ENCODE results near the gene ASB16.

Gene ASB16

GRCh38 chr17:44210342-44211192 lies 40.1 kb downstream of the ASB16 start:
- peak; percentile 27 for DNase-seq

GRCh38 chr17:44211281-44212265 lies 41.1 kb downstream of the ASB16 start:
- DNase-seq: no peak

GRCh38 chr17:44212507-44213402 lies 42.3 kb downstream of the ASB16 start:
- no peak for DNase-seq

GRCh38 chr17:44213403-44214229 lies 43.1 kb downstream of the ASB16 start:
- DNase-seq: no peak

- no peak for DNase-seq
Measured at GRCh38 chr17:44214230-44214494, 43.7 kb downstream of the ASB16 start.

GRCh38 chr17:44214896-44215295 lies 44.4 kb downstream of the ASB16 start:
- DNase-seq: no peak

- DNase-seq: no peak
Measured at GRCh38 chr17:44216173-44216572, 45.7 kb downstream of the ASB16 start.

GRCh38 chr17:44216694-44217093 lies 46.2 kb downstream of the ASB16 start:
- DNase-seq: no peak

GRCh38 chr17:44217738-44218343 lies 47.3 kb downstream of the ASB16 start:
- DNase-seq: no peak

- peak; percentile 76 for DNase-seq
Measured at GRCh38 chr17:44218344-44219107, 48.0 kb downstream of the ASB16 start.

- DNase-seq: no peak
Measured at GRCh38 chr17:44219108-44219615, 48.7 kb downstream of the ASB16 start.

GRCh38 chr17:44219616-44220212 lies 49.2 kb downstream of the ASB16 start, which contains the start of gene UBTF:
TSS of gene UBTF (minus strand) at chr17:44219675. CDS start at chr17:44218229, 1,446 bp downstream.
- peak; percentile 48 for DNase-seq

- no peak for DNase-seq
Measured at GRCh38 chr17:44220213-44221083, 49.9 kb downstream of the ASB16 start.

- DNase-seq: peak; percentile 60
Measured at GRCh38 chr17:44221084-44221861, 50.8 kb downstream of the ASB16 start.

- DNase-seq: no peak
Measured at GRCh38 chr17:44221862-44222111, 51.3 kb downstream of the ASB16 start.

- peak; percentile 58 for DNase-seq
Measured at GRCh38 chr17:44222112-44222869, 51.8 kb downstream of the ASB16 start.

GRCh38 chr17:44223541-44224071 lies 53.1 kb downstream of the ASB16 start:
- DNase-seq: no peak

All from NCI-H2081 treated with DMSO at 0.1 percent for 48 hours (cell line).